Esophagus muscularis mucosa (tissue), 4 donors: Measurements from ENCODE around the gene FNIP1.

ENCODE experiments used
- EP300 ChIP-seq: sonication (generic); formaldehyde crosslinking; IDR thresholded peaks from one replicate; pipeline ENCODE4 v1.6.1; 2017; ENCODE audit warnings: antibody characterized with exemption
- POLR2A ChIP-seq: fragments of 450-650 bp; IDR thresholded peaks from one replicate; pipeline ENCODE4 v1.6.1; 2017; ENCODE audit warnings: antibody characterized with exemption, moderate library complexity, mild to moderate bottlenecking, low read depth
- POLR2AphosphoS5 ChIP-seq, 2 donors: sonication (generic); formaldehyde crosslinking; IDR thresholded peaks; one replicate each; pipeline ENCODE4 v1.6.1; 2017; ENCODE audit warnings: antibody characterized with exemption in 2 of 2
- TF ChIP-seq, protein P1 (sequence below), 3 experiments: fragments of 200-600 bp in 2 of 3; fragments of 450-650 bp in 1 of 3; sonication (generic) in 2 of 3; IDR thresholded peaks; one replicate each; pipeline ENCODE4 v1.5.1; 2017 to 2019; ENCODE audit warnings: antibody characterized with exemption in 3 of 3, mild to moderate bottlenecking in 2 of 3, moderate library complexity in 1 of 3

DNA sequence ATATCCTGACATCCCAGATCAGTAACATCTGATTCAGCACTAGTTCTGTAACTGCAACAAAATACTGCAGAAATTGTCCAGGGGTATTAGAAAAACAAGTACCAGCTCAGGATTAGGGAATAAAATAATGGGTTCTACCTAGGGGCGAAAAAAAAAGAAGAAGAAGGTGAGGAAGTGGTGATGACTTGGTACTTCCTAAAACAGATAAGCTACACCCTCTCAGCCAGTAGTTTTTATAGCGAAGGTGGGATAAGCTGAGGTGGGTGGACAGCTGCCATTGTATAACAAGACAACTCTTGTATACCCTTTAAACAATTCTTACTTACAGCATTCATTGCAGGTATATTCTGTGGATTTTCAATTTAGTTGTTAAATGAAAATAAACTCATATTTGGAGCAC lies 180.9 kb downstream of the FNIP1 start:
- TF ChIP-seq POLR2A (no peak), POLR2AphosphoS5 (IDR thresholded peaks at IDR 0.05) (no peak), EP300 (no peak)
- TF ChIP-seq, protein P1, sequence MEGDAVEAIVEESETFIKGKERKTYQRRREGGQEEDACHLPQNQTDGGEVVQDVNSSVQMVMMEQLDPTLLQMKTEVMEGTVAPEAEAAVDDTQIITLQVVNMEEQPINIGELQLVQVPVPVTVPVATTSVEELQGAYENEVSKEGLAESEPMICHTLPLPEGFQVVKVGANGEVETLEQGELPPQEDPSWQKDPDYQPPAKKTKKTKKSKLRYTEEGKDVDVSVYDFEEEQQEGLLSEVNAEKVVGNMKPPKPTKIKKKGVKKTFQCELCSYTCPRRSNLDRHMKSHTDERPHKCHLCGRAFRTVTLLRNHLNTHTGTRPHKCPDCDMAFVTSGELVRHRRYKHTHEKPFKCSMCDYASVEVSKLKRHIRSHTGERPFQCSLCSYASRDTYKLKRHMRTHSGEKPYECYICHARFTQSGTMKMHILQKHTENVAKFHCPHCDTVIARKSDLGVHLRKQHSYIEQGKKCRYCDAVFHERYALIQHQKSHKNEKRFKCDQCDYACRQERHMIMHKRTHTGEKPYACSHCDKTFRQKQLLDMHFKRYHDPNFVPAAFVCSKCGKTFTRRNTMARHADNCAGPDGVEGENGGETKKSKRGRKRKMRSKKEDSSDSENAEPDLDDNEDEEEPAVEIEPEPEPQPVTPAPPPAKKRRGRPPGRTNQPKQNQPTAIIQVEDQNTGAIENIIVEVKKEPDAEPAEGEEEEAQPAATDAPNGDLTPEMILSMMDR (IDR thresholded peaks at IDR 0.05) = no peak
